GM23338 (cell line): ENCODE data around the gene ADRA2B. TPM values are rescaled to one million over a fixed set of nuclear protein-coding genes. Genes with fewer than 3 reads are reported as not detected.
A peak's percentile ranks its signal among the peaks of the same experiment; 100 is the strongest.

Experiments used
- ATAC-seq: fragments of 200-7000 bp; cut with Tn5 transposase; 3 replicates; pipeline ENCODE4 v1.9.1; 2020
- DNase-seq: peaks from one replicate; pipeline ENCODE4 v3.0.0-alpha.2; 2015; ENCODE audit warnings: low spot score
- H2AFZ ChIP-seq: fragments of 200-600 bp; sonication (generic); 2 replicates; pipeline ENCODE4 v1.8.0; 2016; ENCODE audit warnings: antibody characterized with exemption, mild to moderate bottlenecking, moderate library complexity
- H3F3A ChIP-seq: fragments of 200-600 bp; sonication (generic); replicated peaks from 2 replicates; pipeline ENCODE4 v1.8.0; 2017; ENCODE audit warnings: antibody characterized with exemption, mixed run types, low read depth
- H3K27ac ChIP-seq: fragments of 200-600 bp; sonication (generic); 2 replicates; pipeline ENCODE4 v1.6.1; 2016; ENCODE audit warnings: low read depth
- H3K27me3 ChIP-seq: fragments of 200-600 bp; sonication (generic); 2 replicates; pipeline ENCODE4 v1.8.0; 2016; ENCODE audit warnings: mild to moderate bottlenecking, mixed run types, moderate library complexity; ENCODE audit not compliant: insufficient read depth
- H3K36me3 ChIP-seq: fragments of 200-600 bp; sonication (generic); 2 replicates; pipeline ENCODE4 v1.8.0; 2016; ENCODE audit warnings: mild to moderate bottlenecking; ENCODE audit not compliant: insufficient read depth
- H3K4me1 ChIP-seq: fragments of 200-600 bp; sonication (generic); 2 replicates; pipeline ENCODE4 v1.8.0; 2016; ENCODE audit warnings: mild to moderate bottlenecking, moderate library complexity; ENCODE audit not compliant: insufficient read depth
- H3K4me2 ChIP-seq: fragments of 200-600 bp; sonication (generic); 2 replicates; pipeline ENCODE4 v1.7.1; 2017; ENCODE audit warnings: mixed run types
- H3K4me3 ChIP-seq: fragments of 200-600 bp; sonication (generic); 2 replicates; pipeline ENCODE4 v1.6.1; 2016; ENCODE audit warnings: mixed run types
- H3K79me2 ChIP-seq: fragments of 200-600 bp; sonication (generic); replicated peaks from 2 replicates; pipeline ENCODE4 v1.8.0; 2017; ENCODE audit warnings: mild to moderate bottlenecking; ENCODE audit not compliant: insufficient read depth
- H3K9me2 ChIP-seq: fragments of 200-600 bp; sonication (generic); 2 replicates; pipeline ENCODE4 v1.8.0; 2017; ENCODE audit not compliant: insufficient read depth
- H4K20me1 ChIP-seq: fragments of 200-600 bp; sonication (generic); replicated peaks from 2 replicates; pipeline ENCODE4 v1.8.0; 2017; ENCODE audit warnings: mild to moderate bottlenecking; ENCODE audit not compliant: insufficient read depth
- H3K27ac Mint-ChIP-seq: 2 replicates; pipeline ENCODE4 v1.8.0; 2020; ENCODE audit warnings: inconsistent platforms, mild to moderate bottlenecking, moderate library complexity, mixed read lengths
- H3K27me3 Mint-ChIP-seq: 3 replicates; pipeline ENCODE4 v1.8.0; 2022; ENCODE audit warnings: low read depth, mild to moderate bottlenecking, moderate library complexity, mixed read lengths, inconsistent platforms; ENCODE audit not compliant: insufficient read depth, poor library complexity
- H3K36me3 Mint-ChIP-seq: 3 replicates; pipeline ENCODE4 v1.8.0; 2021; ENCODE audit warnings: low read depth, mild to moderate bottlenecking, inconsistent platforms, moderate library complexity, mixed read lengths
- H3K4me1 Mint-ChIP-seq: 3 replicates; pipeline ENCODE4 v1.8.0; 2020; ENCODE audit warnings: mild to moderate bottlenecking, inconsistent platforms, mixed read lengths
- H3K4me3 Mint-ChIP-seq: 3 replicates; pipeline ENCODE4 v1.8.0; 2021; ENCODE audit warnings: moderate library complexity, mild to moderate bottlenecking, inconsistent platforms, mixed read lengths
- H3K9me3 Mint-ChIP-seq: 3 replicates; pipeline ENCODE4 v1.8.0; 2020; ENCODE audit warnings: moderate library complexity, mild to moderate bottlenecking, inconsistent platforms, mixed read lengths
- CREB1 ChIP-seq: fragments of 250-450 bp; sonication (Bioruptor Pico); IDR thresholded peaks from 2 replicates; pipeline ENCODE4 v1.5.0; 2020; ENCODE audit warnings: low read depth, mild to moderate bottlenecking, moderate library complexity
- NANOG ChIP-seq: IDR thresholded peaks from 2 replicates; pipeline ENCODE4 v1.6.1; 2016; ENCODE audit warnings: antibody characterized with exemption, borderline replicate concordance
- REST ChIP-seq: IDR thresholded peaks from one replicate; pipeline ENCODE4 v1.6.1; 2018; ENCODE audit warnings: antibody characterized with exemption; ENCODE audit not compliant: unreplicated experiment
- ZNF331 ChIP-seq: fragments of 250-450 bp; sonication (Bioruptor Pico); IDR thresholded peaks from 2 replicates; pipeline ENCODE4 v1.5.0; 2020; ENCODE audit warnings: low read depth, mild to moderate bottlenecking, moderate library complexity
- ZNF462 ChIP-seq: fragments of 250-450 bp; sonication (Bioruptor Pico); IDR thresholded peaks from 2 replicates; pipeline ENCODE4 v1.5.0; 2020; ENCODE audit warnings: mild to moderate bottlenecking, moderate library complexity
- polyA plus RNA-seq: library from polyadenylated mRNA; unstranded; fragments of >200 nt; fragmentation: Nextera tagmentation; extraction: Ambion mirVana; gene quantifications from 2 replicates; pipeline ENCODE4 v1.2.1, GENCODE V29; 2016
- total RNA-seq: library from RNA; depleted of rRNA; stranded (reverse); fragments of >200 nt; shearing (Covaris generic); gene quantifications from 2 replicates; pipeline ENCODE4 v1.2.3, GENCODE V29; 2014

ADRA2B gene
- total and polyA plus RNA-seq, 2 experiments from 2014 or later = 1.7 to 5.9 TPM

- TF ChIP-seq ZNF462 (no peak), ZNF331 (CRISPR knock-in tag) (no peak)
Observed at GRCh38 chr2:96104487-96104861, 11.9 kb downstream of the ADRA2B start (continued).

GRCh38 chr2:96103761-96104486 is 12.4 kb downstream of the ADRA2B start:
- Histone ChIP-seq H4K20me1 (no peaks in the 10 kb centered on the region), H3K9me2 (no peaks in the 10 kb centered on the region), H3K4me1 (peaks cover 20% of the 10 kb centered on the region), H2AFZ (peak overlapping the region; percentile 52; the same call in 1 of the 2 replicates), H3K4me3 (no peak overlapping the region), H3F3A (no peaks in the 10 kb centered on the region), H3K27me3 (no peaks in the 10 kb centered on the region), H3K79me2 (no peaks in the 10 kb centered on the region), H3K27ac (no peak overlapping the region), H3K4me2 (no peak overlapping the region), H3K36me3 (no peaks in the 10 kb centered on the region)
- H3K4me1 Mint-ChIP-seq = peaks cover 29% of the 10 kb centered on the region
- H3K27ac Mint-ChIP-seq = no peak overlapping the region
- no peak overlapping the region for H3K4me3 Mint-ChIP-seq
- ATAC-seq = no peak
- H3K9me3 Mint-ChIP-seq = peaks cover 8% of the 10 kb centered on the region
- peaks cover 5% of the 10 kb centered on the region; the same call in 2 of the 3 replicates for H3K36me3 Mint-ChIP-seq
- DNase-seq = no peak
- H3K27me3 Mint-ChIP-seq = peaks cover 6% of the 10 kb centered on the region
- TF ChIP-seq ZNF462 (no peak), REST (no peak), CREB1 (CRISPR knock-in tag) (no peak), NANOG (no peak)
